Measurements from ENCODE around the gene PTBP3.

Gene PTBP3

DNA sequence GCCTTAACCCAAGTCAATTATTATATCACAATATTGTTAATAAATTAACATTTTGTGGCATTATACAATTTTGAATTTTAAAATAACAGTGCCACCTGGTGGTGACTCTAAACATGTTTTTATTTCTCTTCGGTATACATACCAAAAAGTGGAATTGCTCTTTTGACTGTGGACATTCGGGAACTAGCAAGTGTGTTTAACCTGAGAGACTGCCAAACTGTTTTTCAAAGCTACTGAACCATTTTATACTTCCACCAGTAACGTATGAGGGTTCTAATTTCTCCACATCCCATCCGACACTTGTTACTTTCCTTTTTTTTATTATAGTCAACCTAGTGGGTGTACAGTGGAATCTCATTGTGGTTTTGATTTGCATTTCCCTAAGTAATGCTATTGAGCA lies 28.2 kb upstream of the PTBP3 start:
- no peak for DNase-seq (ENCODE audit: low read depth in 3 of 3, low spot score in 1 of 3)

DNA sequence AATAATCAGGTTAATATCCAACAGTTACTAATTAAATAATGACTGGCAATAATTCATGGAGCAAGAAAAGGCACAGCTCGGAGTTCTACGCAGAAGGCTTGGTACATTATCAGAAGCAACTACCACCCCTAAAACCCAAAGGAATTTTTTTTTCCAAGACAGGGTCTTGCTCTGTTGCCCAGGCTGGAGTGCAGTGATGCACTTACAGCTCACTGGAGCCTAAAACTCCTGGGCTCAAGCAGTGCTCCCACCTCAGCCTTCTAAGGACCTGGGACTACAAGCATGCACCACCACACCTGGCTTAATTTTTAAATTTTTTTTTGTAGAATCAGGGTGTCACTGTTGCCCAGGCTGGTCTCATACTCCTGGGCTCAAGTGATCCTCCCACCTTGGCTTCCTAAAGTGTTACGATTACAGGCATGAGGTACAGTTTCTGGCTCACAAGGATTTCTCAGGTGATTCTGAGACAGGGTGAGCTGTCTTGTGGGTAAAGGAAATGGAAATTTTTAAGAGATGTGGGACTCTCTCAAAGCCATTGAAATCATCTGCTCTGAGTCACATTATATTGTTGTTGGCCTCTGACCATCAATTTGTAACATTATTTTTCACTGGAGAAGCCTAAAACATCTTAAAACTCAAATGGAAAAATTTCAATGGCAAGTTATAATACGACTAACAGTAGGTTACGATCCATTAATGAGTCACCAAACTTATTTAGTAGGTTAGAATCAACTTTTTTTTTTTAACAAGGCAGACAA lies 26.8 kb upstream of the PTBP3 start:
- no peak for DNase-seq (ENCODE audit: low read depth in 3 of 3, low spot score in 1 of 3)

GRCh38 chr9:112355427-112355897 lies 22.0 kb upstream of the PTBP3 start:
- no peak for DNase-seq (ENCODE audit: low read depth in 3 of 3, low spot score in 1 of 3)

- no peak for DNase-seq (ENCODE audit: low read depth in 3 of 3, low spot score in 1 of 3)
Measured at GRCh38 chr9:112354081-112354743, 20.8 kb upstream of the PTBP3 start.

DNA sequence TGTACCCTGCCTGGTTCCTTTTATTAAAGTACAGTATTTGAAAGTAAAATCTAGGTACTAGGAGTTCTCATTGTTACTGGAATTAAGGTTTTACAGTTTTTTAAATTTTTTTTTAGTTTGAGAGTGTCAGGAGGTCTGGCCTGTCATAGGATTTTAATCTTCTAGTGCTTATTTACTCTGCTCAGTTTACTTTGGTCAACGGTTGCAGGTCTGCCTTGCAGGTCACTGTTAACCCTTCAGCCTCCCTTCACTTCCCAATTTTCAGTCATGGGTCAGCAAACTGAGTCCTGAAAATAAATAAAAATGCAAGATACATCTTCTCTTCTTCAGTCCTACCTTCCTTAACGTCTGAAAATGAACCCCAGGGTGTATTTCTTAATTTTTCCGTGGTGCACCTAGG lies 18.8 kb upstream of the PTBP3 start:
- DNase-seq (ENCODE audit: low read depth in 3 of 3, low spot score in 1 of 3): no peak

DNA sequence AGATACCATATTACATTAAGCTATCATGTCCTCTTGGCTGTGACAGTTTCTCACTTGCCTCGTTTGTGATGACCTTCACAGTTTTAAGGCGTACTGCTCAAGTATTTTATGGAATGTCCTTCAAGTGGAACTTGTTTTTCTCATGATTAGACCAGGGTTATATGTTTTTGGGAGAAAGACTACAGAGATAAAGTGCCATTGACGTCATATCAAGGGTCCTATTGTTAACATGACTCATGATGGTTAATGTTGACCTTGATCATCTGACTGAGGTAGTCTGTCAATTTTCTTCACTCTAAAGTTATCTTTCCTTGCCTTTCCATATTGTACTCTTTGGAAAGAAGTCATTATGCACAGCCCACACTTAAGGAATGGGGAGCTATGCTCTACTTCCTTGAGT lies 17.8 kb upstream of the PTBP3 start:
- no peak for DNase-seq (ENCODE audit: low read depth in 3 of 3, low spot score in 1 of 3)

DNA sequence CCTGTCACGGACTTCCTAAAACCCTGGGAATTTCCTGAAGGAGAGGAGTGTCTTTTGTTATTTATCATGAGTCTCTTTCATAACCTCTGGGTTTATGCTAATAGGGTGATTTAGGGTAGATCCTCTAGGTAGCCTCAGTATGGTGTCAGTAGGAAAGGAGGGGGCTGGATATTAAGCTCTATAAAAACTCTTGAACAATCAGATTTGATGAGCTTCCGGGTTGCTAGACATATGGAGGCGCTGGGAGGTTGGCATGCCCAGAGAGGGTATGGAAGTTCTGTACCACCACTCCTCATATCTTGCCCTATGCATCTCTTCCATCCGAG lies 15.6 kb upstream of the PTBP3 start:
- no peak for DNase-seq (ENCODE audit: low read depth in 3 of 3, low spot score in 1 of 3)

- peak; percentile 34 to 53 (median 48) for DNase-seq (ENCODE audit: low read depth in 3 of 3, low spot score in 1 of 3)
Measured at GRCh38 chr9:112348257-112349007, 15.0 kb upstream of the PTBP3 start.

DNA sequence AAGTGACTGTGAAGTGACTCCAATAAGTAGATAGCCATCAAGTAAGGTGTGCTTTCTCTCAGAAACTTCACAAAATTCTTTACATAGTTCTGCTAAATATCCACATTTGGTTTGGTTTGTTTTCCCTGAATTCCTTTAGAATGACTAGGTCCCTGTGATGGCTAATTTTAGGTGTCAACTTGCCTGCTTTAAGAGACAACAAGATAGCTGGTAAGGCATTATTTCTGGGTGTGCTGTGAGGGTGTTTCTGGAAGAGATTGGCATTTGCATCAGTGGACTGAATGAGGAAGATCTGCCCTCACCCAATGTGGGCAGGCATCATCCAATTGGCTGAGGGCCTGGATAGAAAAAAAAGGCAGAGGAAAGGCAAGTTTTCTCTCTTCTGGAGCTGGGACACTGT lies 8.3 kb upstream of the PTBP3 start:
- no peak for DNase-seq (ENCODE audit: low read depth in 3 of 3, low spot score in 1 of 3)

DNA sequence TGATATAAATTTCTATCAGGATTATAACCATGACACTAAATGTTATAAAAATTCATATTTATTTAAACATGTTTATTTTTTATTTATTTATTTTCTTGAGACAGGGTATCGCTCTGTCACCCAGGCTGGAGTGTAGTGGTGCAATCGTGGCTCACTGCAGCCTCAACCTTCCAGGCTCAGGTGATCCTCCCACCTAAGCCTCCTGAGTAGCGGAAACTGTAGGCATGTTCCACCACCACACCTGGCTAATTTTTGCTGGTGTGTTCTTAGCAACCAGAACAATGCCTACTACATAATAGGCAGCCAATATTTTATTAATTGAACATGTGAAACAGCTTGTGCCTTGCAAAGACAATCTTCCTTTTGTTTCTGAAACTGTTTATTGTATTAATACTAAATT lies 6.5 kb upstream of the PTBP3 start:
- no peak for DNase-seq (ENCODE audit: low read depth in 3 of 3, low spot score in 1 of 3)

DNA sequence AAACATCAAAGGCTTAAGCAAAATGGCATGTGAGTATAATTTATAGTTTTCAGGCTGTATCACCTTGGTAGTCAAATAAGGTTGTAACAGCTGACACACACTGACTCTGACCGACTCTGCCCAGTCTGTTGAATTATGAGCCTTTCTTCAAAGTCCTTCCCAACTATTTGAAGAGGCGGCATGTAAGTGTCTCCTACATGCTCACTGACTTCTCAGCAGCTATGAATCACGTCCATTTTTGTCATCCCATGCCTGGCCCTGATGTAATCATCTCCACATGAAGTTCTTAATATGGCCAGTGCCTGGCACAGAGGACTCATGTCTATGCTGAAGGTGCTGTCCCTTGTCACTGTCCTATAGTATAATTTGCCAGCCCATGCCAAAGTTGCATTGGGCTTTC lies 5.1 kb upstream of the PTBP3 start:
- DNase-seq (ENCODE audit: low read depth in 3 of 3, low spot score in 1 of 3): no peak

DNA sequence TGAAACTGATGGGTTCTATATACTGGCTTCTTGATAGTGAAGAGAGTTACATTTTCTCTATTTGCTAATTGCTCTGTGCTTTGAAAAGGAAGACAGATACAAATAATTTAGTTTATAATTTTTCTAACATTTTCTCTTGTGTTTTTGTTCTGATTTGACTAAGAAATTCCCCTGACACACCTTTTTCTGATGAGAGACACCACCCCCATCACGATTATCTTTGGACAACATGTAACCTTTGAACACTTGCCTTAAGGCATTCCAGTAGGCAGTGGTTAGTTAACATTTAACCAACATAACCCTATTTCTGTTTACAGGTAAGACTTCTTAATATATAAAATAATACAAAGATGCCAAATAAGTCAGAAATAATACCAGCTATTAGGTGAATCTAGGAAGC lies 4.1 kb upstream of the PTBP3 start:
- no peak for DNase-seq (ENCODE audit: low read depth in 3 of 3, low spot score in 1 of 3)

GRCh38 chr9:112334432-112334841 lies 1.0 kb upstream of the PTBP3 start:
- no peak for DNase-seq (ENCODE audit: low read depth in 3 of 3, low spot score in 1 of 3)

DNA sequence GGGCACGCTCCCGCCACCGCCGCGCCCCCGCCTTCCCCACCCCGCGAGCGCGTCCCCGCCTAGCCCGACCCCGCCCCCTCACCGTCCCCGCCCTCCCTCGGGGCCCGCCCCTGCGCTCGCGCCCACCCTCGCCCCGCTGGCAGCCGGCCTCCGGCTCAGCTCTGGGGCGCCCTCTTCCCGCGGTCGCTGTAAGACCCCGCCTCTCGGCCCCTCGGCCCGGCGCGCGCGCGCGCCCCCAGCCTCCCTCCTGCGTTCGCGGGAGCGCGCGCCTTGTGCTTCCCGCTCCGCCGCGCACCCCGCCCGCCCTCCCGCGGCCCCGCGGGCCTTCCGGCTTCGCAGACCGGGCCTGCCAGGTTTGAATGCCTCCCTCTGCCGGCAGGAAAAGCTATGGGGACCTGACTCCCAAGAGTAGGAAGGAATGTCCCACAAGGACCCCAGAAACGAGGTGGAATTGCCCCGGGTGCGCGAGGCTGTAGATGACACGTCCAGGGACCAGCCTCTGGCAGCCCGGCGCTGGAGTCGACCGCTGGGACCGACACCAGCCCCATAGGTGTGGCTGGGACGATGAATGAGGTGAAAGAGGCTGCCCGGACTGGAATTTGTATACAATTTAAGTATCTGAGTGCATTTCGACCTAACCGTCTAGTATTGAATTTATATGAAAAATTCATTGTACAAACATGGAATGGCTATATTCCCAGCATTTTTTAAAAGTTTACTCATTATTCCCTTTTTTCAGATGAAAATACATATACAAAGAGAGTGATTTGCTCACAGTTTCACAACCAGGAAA lies 416 bp upstream of the PTBP3 start:
- peak; percentile 83 to 93 (median 92) for DNase-seq (ENCODE audit: low read depth in 3 of 3, low spot score in 1 of 3)

GRCh38 chr9:112332674-112332976 lies 794 bp downstream of the PTBP3 start:
- DNase-seq (ENCODE audit: low read depth in 3 of 3, low spot score in 1 of 3): no peak

DNA sequence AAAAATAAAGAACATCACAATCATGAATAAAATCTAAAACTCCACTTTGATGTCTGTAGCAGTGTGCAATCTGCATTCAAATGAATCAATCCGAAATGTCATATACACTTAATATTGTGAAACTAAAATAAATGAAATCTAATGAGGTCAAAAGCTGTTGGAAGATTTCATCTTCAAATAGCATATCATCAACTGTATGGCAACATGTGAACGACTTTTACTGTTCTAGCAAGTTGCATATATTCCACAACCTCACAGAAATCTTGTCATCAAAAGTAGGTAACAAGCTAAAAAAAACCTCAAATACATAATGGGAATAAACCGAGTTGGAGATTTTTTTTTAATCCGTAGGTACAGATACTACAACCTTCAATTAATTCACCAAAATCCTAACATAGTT lies 1.2 kb downstream of the PTBP3 start:
- DNase-seq (ENCODE audit: low read depth in 3 of 3, low spot score in 1 of 3): no peak

- no peak for DNase-seq (ENCODE audit: low read depth in 3 of 3, low spot score in 1 of 3)
Measured at GRCh38 chr9:112331674-112331952, 1.8 kb downstream of the PTBP3 start.

DNA sequence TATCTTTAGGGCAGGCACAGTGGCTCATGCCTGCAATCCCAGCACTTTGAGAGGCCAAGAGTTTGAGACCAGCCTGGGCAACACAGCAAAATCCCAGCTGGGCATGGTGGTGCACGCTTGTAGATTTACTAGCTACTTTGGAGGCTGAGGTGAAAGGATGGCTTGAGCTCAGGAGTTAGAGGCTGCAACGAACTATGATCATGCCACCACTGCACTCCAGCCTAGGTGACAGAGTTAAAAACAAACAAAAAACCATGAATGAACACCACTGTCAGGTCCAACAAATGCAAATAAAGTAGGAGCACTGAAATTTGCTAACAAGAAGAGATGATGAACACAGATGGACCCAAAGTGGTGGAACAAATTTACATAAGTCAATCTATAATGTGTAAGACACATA lies 4.9 kb downstream of the PTBP3 start:
- DNase-seq (ENCODE audit: low read depth in 3 of 3, low spot score in 1 of 3): no peak

DNA sequence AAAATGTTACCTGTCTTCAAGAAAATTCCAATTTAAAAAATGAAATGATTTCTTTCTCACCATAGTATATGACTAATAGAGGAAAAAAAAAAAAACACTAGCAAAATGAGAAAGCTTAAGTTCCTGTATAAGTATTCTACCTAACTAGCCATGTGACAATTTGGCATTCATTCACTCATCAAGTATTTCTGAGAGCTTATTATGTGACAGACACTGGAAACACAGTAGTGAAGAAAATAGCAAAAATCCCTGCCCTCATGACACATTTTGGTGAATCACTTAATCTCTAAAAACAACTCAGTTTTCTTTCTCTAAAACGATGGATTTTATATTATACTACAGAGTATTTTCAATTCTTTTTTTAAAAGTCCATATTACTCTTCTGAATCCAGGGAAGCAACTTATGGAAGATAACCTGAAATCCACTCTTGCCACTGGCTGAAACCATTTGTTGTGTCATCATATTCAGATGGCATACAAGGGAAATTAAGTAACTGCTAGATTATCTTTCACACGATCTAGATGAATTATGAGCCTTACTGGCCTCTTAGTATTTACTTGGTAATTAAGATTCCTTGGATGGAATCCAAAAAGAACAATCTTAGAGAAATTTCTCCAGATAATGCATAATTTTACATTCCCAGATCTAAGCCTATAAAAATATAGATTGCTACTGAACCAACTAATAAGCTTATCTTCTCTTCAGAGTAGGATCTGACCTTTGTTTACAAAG lies 5.5 kb downstream of the PTBP3 start:
- DNase-seq (ENCODE audit: low read depth in 3 of 3, low spot score in 1 of 3): no peak

DNA sequence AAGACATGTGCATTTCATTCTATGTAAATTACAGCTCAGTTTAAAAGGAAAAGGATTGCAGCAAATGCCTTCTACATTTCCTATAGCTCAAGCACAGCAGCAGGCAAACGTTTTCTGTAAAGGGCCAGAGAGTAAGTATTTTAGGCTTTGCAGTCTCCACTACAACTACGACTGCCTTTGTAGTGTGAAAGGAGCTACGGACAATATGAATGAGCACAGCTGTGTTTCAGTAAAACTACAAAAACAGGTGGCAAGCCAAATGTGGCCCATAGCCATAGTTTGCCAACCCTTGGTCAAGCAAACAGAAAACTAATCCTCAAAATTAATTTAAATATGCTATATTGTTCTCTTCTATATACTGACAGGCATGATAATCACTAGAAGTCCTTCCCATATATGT lies 7.2 kb downstream of the PTBP3 start:
- no peak for DNase-seq (ENCODE audit: low read depth in 3 of 3, low spot score in 1 of 3)

DNA sequence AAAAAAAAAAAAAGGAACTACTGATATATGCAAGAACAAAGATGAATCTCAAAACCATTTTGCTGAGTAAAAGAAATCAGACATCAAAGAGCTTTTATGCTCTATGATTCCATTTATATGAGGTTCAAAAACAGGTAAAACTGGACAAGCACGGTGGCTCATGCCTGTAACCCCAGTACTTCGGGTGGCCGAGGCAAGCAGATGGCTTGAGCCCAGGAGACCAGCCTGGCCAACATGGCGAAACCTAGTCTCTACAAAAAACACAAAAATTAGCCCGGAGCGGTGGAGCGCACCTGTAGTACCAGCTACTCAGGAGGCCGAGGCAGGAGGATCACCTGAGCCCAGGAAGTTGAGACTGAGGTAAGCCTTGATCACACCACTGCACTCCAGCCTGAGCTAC lies 7.8 kb downstream of the PTBP3 start:
- DNase-seq (ENCODE audit: low read depth in 3 of 3, low spot score in 1 of 3): no peak
